Inflammatory macrophage (primary cell): ENCODE data around the gene CCDC85C.

Experiments
- DNase-seq, 2 donors: peaks; one replicate each; pipeline ENCODE4 v3.0.0-alpha.2; 2020 to 2022

CCDC85C gene

DNA sequence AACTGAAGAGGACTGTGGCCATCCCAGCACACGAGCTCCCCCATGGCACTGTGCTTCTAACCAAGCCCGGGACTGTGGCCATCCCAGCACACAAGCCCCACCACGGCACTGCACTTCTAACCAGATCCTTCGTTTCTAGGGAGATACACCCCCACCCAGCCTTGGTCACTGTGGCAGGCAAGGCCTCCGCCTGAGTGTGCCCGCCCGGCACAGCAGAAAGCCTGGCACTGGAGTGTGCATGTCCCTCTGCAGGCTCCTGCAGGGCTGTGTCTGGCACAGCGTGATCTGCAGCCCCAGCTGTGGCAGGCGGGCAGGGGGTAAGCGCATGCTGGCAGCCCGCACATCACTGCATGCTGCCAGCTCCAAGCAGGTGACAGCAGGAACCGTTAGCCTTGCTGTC lies 49.8 kb downstream of the CCDC85C start:
- no peak for DNase-seq

DNA sequence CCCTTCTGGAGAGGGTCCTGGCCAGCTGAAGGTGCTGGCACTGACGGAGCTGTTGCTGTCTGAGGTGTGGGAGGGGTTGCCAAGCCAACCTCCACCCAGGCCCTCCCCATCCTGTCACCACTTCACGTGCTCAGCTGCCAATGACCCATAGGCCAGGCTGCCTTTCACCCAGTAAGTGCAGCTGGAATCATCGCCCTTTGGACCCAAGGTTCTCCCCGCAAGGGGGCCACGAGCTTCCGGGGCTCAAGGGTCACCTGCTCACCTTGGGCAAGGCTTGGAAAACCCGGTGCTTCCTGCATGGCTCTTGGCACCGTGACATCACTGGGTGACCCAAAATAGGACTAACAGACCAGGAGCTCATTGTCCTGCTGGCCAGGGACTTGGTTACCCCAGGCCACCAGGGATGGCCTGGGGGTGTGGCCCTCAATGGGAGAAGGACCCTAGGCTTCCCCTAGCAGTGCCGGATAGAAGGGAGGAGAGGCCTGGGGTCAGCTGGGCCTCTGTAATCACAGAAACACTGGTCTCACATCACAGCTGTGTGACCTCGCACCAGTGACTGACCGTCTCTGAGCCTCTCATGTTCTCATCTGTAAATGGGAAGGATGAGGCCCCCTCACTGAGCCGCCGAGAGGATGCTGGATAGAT lies 51.3 kb downstream of the CCDC85C start:
- no peak for DNase-seq

GRCh38 chr14:99552021-99552553 lies 51.9 kb downstream of the CCDC85C start:
- DNase-seq, result no peak

- DNase-seq, result no peak
These were observed 52.7 kb downstream of the CCDC85C start for GRCh38 chr14:99551034-99551922.

- DNase-seq, result no peak
These were observed 53.5 kb downstream of the CCDC85C start for GRCh38 chr14:99550387-99550992.

GRCh38 chr14:99549684-99550083 lies 54.3 kb downstream of the CCDC85C start:
- no peak for DNase-seq

DNA sequence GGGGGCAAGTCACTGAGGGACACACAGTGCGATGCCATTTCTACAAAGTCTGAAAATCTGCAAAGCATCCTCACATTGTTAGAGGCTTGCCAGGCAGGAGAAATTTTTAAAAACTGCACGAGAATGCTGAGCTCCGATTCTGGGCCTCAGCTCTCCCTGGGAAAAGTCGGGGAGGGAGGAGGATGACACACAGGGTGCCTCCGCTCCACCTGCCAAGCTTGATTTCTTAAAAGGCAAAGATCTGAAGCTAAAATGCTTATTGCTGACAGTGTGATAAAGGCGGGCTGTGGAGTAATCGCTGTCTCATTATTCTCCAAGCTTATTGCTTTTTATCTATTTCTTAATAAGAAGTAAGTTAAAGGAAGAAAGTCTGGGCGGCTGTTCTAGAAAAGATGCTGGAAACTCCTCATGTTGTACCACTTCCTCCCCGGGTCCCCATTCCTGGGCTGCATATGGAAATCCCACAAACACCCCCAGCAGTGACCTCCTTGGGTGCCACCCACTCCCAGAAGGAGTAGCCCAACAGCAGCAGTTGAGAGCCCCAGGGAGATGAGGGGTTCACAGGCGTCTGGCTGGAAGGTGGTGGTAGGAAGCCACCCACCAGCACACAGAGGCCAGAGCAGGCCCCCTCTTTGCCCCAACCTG lies 55.0 kb downstream of the CCDC85C start:
- DNase-seq, result no peak

DNA sequence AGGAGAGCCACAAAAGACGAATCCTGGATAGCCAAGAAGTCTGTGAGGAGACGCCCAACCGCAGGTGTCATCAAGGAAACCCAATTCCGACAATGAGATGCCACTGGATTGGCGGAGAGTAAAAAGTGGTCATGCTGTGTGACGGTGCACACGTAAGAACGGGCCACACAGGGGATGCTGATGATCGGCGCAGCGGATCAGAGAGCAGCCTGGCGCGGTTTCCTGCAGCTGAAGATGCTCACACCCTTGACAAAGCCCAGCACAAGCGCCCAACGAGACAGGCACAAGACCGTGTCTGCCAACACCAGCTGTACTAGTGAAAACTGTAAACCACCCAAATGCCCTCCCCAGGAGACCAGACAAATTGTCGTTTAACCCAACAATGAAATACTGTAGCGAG lies 55.8 kb downstream of the CCDC85C start:
- no peak for DNase-seq

DNA sequence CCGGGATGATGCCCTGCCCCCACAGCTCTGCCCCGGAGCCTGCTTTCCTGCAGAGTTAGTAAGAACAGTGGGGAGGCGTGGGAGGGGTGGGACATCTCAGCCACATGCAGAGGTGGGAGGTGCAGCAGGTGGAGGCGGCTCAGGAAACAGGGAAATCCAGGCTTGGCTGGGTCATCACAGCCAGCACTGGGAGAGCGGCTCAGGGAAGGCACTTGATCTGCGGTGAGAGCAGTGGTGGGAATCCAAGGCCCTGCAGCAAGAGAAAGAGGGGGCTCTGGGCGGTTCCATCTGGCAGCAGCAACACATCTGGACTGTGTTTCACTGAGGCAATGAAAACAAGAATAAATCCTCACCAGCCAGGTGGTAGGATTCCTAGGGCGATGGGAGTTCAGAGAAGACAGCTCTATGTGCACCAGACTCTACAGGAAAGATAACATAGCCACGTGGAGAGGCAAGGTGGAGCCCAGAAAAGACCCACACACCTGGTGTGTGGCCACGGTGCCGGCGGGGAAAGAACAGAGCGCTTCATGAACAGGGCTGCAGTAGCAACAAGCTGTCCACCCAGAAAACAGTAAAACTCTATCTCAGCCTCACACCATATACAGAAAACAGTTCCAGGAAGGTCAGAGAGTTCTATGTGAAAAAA lies 57.6 kb downstream of the CCDC85C start:
- no peak for DNase-seq

DNA sequence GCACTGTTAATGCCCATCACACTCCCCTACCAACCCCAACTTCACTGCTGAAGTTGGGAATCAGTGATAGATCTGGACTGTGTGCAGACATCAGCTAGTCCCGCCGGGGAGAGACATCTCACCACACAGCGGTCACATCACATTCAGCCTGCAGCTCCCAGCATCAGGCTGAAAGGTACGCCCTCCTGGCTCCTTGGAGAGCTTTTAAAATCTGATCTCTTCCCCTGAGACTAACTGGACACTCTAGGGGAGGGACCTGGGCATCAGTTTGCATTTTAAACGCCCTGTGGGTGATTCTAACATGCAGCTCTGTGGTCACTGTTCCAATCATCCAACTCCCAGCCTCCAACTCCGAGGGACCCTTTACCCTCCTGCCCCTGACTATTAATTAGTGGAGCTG lies 58.4 kb downstream of the CCDC85C start:
- DNase-seq, result no peak

DNA sequence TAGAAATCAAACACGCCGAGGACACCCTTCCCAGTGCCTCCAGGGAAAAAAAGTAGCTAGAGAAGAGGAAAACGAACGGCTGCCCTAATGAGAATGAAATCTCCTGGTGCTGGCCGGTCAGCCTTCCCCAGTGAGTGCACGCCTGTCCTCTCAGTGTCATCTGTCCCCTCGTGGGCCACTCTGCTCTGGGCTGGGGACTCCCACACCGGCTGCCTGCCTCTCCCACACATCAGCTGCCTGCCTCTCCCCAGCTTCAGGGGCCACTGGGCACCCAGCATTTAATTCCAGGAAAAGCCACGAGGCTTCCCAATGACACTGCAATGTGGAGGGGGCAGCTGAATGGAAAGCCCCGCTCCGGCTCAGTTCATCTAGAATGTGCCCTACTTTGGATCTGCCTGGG lies 59.0 kb downstream of the CCDC85C start:
- DNase-seq, result no peak

- DNase-seq, result no peak
These were observed 60.0 kb downstream of the CCDC85C start for GRCh38 chr14:99543985-99544384.

- no peak for DNase-seq
These were observed 60.6 kb downstream of the CCDC85C start for GRCh38 chr14:99543370-99543769.

- no peak for DNase-seq
These were observed 61.4 kb downstream of the CCDC85C start for GRCh38 chr14:99542566-99542965.

DNA sequence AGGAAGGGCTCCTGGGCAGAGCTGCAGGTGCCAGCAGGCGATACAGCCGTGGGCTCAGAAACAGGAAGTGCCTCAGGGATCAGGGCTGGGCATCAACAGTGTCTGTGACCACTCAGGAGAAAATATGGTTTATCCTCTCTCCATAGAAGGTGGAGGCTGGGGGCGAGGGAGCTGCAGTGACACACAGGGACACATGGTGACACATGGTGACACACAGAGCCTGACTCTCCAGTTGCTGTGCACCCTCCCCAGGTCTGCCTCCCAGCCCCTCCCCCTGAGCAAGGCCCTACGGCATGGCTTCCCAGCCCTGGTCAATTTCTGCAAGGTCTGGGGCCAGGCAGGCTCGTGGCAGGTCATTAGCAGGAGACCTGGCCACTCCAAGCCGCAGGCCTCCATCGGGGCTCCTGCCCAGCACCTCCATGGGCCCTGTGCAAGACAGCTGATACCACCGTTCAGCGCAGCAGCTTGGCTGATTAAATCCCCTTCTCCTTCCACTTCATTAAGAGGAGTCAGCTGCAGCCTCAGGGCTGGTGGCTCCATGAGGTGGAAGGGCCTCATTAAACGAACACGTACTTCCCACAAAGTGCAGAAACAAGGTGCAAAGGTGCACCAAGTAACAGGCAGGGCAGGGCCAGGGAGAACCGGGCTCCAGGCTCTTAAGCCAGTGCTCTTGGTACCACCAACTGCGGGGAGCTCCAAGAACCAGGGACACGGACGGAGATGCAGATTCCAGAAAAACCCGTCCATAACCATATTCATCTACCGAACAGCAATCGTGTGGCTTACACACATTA lies 62.1 kb downstream of the CCDC85C start:
- DNase-seq, result no peak

GRCh38 chr14:99541211-99541610 lies 62.8 kb downstream of the CCDC85C start:
- DNase-seq, result no peak

DNA sequence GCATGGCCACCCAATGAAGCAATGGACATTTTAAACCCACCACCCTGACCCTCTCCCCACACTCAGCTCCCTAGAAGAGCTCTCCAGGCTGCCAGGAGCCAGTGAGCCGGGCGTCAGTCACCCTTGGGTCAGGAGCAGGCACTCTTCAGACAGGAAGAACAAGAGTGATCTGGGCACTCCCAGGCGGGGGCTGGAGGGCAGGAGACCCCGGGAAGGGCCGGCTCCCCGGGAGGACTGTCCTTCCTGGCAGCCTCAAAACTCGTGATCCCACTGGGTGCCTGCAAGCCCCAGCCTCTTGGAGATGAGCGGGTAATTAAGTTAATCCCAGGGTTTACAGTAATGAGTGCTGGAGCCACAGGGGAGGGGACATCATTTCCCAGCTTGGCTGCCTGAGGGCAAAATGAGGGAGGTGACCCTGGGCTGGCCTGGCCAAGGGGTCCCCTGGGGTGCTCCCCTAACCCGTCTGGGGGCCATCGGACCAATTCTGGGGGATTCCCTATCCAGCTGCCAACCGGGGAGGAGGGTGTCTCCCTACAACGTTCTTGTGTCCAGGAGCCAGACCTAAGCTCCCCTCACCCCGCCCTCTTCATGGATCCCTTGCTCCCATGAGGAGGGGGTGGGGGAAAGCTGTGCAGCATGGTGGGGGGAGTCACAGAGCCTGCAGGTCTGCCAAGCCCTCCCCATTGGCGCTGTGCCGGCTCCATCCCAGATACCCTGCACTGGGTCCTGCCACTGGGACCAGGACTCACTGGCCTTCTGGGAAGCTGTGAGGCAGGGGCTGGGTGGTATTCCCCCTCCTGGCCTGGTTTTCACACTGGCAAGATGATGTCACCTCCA lies 63.6 kb downstream of the CCDC85C start:
- no peak for DNase-seq

- DNase-seq, result no peak
These were observed 64.5 kb downstream of the CCDC85C start for GRCh38 chr14:99539491-99539890.

- DNase-seq, result no peak
These were observed 65.3 kb downstream of the CCDC85C start for GRCh38 chr14:99538733-99539132.

- DNase-seq, result no peak
These were observed 65.7 kb downstream of the CCDC85C start for GRCh38 chr14:99538275-99538674.

DNA sequence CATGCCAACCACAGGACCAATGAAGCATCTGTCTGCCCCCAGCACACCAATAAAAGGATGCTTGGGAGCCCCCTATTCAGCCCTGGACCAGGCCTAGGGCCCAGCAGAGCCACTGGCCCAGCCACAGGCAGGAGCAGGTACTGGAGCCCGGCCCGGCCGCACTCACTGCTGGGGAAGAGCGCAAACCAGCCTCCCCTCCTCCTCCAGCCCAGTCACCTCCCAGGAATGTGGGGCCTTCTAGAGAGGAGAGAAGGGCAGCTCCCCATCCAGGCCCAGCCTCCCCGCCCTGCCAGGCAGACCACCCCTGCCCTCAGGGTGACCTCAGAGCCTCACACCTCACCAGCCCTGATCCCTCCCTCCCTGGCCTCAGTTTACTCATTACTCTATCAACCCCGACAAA lies 66.6 kb downstream of the CCDC85C start:
- no peak for DNase-seq
